ENCODE measurements around the gene ZDHHC11. TPM values are rescaled to one million over a fixed set of nuclear protein-coding genes. Genes with fewer than 3 reads are reported as not detected.
"Not testable (repeated sequence)": the region's sequence is repeated elsewhere in the genome, so short reads cannot be mapped to it uniquely, and the experiment has no call there.

The ZDHHC11 gene
- total RNA-seq, 2 experiments from 2014 or later: 9.9 to 10.6 TPM

DNA sequence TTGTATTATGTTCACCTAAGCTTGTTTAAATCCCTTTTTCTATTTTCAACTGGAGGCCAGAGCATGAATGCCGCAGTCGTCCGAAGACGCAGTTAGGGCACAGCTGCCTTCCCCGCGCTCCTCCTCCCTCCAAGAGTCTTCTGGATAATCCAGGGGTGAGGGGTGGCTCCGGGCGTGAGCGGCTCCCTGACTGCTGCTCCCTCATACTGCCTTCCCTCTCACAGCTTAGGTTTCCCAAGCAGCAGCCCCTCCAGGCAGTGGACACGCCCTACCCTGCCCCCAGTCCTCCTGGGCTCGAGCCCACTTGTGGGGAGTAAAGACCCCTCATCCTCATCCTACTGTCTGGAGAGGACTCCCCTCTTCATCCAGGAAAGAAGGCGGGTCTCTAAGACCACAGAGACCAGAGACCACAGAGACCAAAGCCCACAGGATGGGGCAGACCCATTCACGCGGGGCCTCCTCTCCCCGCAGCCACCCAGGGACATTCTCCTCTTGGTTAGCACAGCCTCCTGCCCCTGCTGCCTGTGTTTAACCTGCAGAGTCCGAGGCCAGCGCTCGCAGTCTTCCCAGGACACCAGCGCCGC is 98.2 kb downstream of the ZDHHC11 start:
- H3K36me3 Mint-ChIP-seq; H3K27me3 Mint-ChIP-seq; H3K4me3 Mint-ChIP-seq; H3K9me3 Mint-ChIP-seq (ENCODE audit: low read depth); ATAC-seq; CTCF ChIA-PET; H3K27ac Mint-ChIP-seq; H3K4me1 Mint-ChIP-seq: not testable (repeated sequence)
- peak; percentile 5 for DNase-seq

DNA sequence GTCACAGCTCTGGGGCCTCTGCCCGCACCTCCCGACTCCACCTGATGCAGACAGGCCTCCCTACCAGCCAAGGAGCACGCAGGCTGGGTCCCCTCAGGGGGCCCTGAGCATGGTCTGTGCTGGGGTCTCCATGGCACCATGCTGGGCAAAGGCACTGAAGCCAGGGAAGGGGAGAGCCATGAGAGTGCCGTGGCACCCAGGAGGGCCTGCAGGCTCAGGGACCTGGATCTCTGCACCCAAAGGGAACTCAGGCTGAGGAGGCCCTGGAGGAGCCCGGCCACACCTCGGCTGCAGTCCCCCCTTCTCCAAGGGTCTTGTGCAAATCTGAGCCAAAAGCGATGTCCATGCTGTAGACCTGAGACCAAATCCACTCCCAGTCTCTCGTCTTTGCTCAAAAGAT is 98.8 kb downstream of the ZDHHC11 start:
- H3K9me3 Mint-ChIP-seq (ENCODE audit: low read depth); ATAC-seq; CTCF ChIA-PET; H3K4me1 Mint-ChIP-seq; H3K36me3 Mint-ChIP-seq; H3K27me3 Mint-ChIP-seq; H3K27ac Mint-ChIP-seq; H3K4me3 Mint-ChIP-seq; DNase-seq: not testable (repeated sequence)

- DNase-seq (no peak), ATAC-seq (no peak)
- Mint-ChIP-seq H3K9me3 (ENCODE audit: low read depth) (no peaks in the 10 kb centered on the region), H3K4me3 (no peak overlapping the region), H3K27me3 (no peaks in the 10 kb centered on the region), H3K27ac (no peak overlapping the region), H3K4me1 (peaks cover 2% of the 10 kb centered on the region), H3K36me3 (no peaks in the 10 kb centered on the region)
- CTCF ChIA-PET: no interaction called here
Measured at GRCh38 chr5:751496-751895, 99.3 kb downstream of the ZDHHC11 start.

DNA sequence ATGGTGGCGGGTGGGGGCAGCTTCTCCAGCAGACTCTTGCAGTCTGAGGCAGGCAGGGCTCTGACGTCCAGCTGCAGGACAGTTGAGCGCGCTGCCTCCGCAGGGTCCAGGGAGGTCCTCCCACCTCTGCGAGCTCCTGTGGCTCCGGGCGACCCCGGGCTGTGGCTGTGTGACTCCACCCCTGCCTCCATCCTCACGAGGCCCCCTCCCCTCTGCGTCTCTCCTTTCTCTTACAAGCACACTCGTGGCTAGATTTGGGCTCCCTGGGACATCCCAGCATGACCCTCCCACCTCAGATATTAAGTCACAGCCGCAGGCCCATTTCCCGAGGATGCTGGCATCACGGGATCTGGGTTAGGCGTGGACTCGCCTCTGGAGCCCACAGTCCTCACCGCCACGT is 100.6 kb downstream of the ZDHHC11 start:
- ATAC-seq; H3K27ac Mint-ChIP-seq; DNase-seq; H3K4me3 Mint-ChIP-seq; H3K4me1 Mint-ChIP-seq; H3K9me3 Mint-ChIP-seq (ENCODE audit: low read depth); CTCF ChIA-PET; H3K36me3 Mint-ChIP-seq; H3K27me3 Mint-ChIP-seq: not testable (repeated sequence)

DNA sequence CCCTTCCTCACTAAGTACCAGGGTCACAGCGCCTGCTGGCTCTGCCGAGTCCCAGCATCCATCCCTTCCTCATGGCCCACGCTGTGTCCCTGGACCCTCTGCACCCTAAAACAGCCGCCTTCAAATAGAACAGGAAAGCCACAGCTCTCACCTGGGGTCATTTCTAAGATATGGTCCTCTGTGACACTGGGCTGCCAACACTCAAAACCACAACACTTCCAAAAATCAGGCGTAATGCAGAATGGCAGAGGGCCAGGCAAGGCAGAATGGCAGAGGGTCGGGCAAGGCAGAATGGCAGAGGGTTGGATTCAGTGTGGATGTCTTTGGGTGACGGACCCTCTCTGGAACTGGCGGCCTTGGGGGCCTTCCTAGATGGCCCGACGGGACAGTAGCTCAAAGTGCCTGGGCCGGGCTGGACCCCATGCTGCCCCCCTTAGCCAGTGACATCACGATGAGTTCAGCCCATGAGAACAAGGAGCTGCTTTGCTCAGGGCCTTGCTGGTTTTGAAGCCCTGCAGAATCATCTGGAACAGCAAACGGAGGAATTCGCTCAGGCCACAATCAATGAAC is 101.6 kb downstream of the ZDHHC11 start:
- no peak for ATAC-seq
- Mint-ChIP-seq H3K36me3 (no peaks in the 10 kb centered on the region), H3K4me3 (no peak overlapping the region), H3K4me1 (peaks cover 2% of the 10 kb centered on the region), H3K9me3 (ENCODE audit: low read depth) (no peaks in the 10 kb centered on the region), H3K27ac (no peak overlapping the region), H3K27me3 (no peaks in the 10 kb centered on the region)
- CTCF ChIA-PET: no interaction called here
- DNase-seq: no peak

GRCh38 chr5:748011-748980 is 102.5 kb downstream of the ZDHHC11 start:
- H3K4me3 Mint-ChIP-seq; ATAC-seq; CTCF ChIA-PET; H3K36me3 Mint-ChIP-seq; DNase-seq; H3K4me1 Mint-ChIP-seq; H3K9me3 Mint-ChIP-seq (ENCODE audit: low read depth); H3K27me3 Mint-ChIP-seq; H3K27ac Mint-ChIP-seq: not testable (repeated sequence)

GRCh38 chr5:747303-747844 is 103.4 kb downstream of the ZDHHC11 start:
- DNase-seq; H3K4me3 Mint-ChIP-seq; ATAC-seq; H3K9me3 Mint-ChIP-seq (ENCODE audit: low read depth); H3K27ac Mint-ChIP-seq; H3K4me1 Mint-ChIP-seq; CTCF ChIA-PET; H3K27me3 Mint-ChIP-seq; H3K36me3 Mint-ChIP-seq: not testable (repeated sequence)

DNA sequence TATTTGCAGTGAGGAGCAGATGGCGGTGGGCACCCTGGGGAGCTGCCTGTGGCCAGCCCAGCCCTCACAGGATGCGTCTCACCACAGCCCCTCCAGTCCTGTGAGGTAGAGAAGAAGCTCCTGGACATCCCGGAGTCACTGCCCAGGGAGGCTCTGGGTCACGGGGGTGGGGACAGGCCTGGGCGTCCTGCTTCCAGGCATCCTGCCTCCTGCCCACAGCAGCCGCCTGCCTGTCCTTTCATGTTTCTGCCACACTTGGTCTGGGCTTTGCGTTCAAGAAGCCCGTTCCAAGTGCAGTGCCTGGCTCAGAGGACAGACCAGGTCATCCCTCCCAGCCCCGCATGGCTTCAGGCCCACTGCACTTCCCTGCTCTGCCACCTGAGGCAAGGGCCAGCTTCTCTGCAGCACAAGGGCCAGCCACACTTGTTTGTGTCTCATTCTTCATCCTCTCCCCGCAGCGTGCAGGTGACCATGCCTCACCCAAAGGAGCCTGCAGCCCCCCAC is 104.5 kb downstream of the ZDHHC11 start:
- no peaks in the 10 kb centered on the region for H3K36me3 Mint-ChIP-seq
- CTCF ChIA-PET: no interaction called here
- H3K9me3 Mint-ChIP-seq (ENCODE audit: low read depth): no peaks in the 10 kb centered on the region
- H3K27ac Mint-ChIP-seq: no peak overlapping the region
- DNase-seq: no peak
- H3K27me3 Mint-ChIP-seq: peaks cover 5% of the 10 kb centered on the region
- no peak overlapping the region for H3K4me3 Mint-ChIP-seq
- ATAC-seq: no peak
- H3K4me1 Mint-ChIP-seq: peaks cover 2% of the 10 kb centered on the region

Other genes starting within 250 kb of the ZDHHC11 start
- 10 to 100 TPM; 32.2 to 40.5 TPM for gene CEP72, start 238.6 kb downstream of the ZDHHC11 start, total RNA-seq
- gene TPPP, start 157.6 kb downstream of the ZDHHC11 start, total RNA-seq: under 1 TPM; 0.16 to 0.20 TPM
- gene ZDHHC11B, start 66.3 kb downstream of the ZDHHC11 start, total RNA-seq: under 1 TPM in 1 of 2 experiments, not detected in 1; 0.21 TPM
- gene BRD9, start 41.8 kb upstream of the ZDHHC11 start, total RNA-seq: 10 to 100 TPM; 58.6 to 64.7 TPM
- gene TRIP13, start 41.9 kb upstream of the ZDHHC11 start, total RNA-seq: 10 to 100 TPM; 33.0 to 38.8 TPM
- gene NKD2, start 157.8 kb upstream of the ZDHHC11 start, total RNA-seq: 1 to 10 TPM; 4.2 to 6.5 TPM

Measured in activated CD8-positive, alpha-beta memory T cell treated with anti-CD3 and anti-CD28 coated beads, Interleukin-2, amount 10 ng/mL, durations not matched to agents 7 days and 5 days (primary cell).